PC-9 (cell line): ENCODE results near the gene ECSCR.
"Not testable (repeated sequence)": the region's sequence is repeated elsewhere in the genome, so short reads cannot be mapped to it uniquely, and the experiment has no call there.

Experiments
- EZH2 ChIP-seq: fragments of 200-600 bp; sonication (generic); IDR thresholded peaks from 2 replicates; pipeline ENCODE4 v1.8.0; 2017; ENCODE audit warnings: antibody characterized with exemption, low read depth
- TF ChIP-seq, protein P1 (sequence below): fragments of 200-600 bp; sonication (generic); conservative IDR thresholded peaks from 2 replicates; pipeline ENCODE4 v1.6.1; 2017; ENCODE audit warnings: mixed run types, antibody characterized with exemption, mild to moderate bottlenecking, moderate library complexity

- TF ChIP-seq, protein P1, sequence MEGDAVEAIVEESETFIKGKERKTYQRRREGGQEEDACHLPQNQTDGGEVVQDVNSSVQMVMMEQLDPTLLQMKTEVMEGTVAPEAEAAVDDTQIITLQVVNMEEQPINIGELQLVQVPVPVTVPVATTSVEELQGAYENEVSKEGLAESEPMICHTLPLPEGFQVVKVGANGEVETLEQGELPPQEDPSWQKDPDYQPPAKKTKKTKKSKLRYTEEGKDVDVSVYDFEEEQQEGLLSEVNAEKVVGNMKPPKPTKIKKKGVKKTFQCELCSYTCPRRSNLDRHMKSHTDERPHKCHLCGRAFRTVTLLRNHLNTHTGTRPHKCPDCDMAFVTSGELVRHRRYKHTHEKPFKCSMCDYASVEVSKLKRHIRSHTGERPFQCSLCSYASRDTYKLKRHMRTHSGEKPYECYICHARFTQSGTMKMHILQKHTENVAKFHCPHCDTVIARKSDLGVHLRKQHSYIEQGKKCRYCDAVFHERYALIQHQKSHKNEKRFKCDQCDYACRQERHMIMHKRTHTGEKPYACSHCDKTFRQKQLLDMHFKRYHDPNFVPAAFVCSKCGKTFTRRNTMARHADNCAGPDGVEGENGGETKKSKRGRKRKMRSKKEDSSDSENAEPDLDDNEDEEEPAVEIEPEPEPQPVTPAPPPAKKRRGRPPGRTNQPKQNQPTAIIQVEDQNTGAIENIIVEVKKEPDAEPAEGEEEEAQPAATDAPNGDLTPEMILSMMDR, result not testable (repeated sequence)
- TF ChIP-seq EZH2, result not testable (repeated sequence)
These were observed 20.3 kb upstream of the ECSCR start for GRCh38 chr5:139482890-139483208.
